K562 (cell line): ENCODE measurements around the gene MYOZ1. TPM values are rescaled to one million over a fixed set of nuclear protein-coding genes. Genes with fewer than 3 reads are reported as not detected.

Experiments used
- E4F1 ChIP-seq: fragments of 250-450 bp; sonication (Bioruptor Pico); IDR thresholded peaks from 2 replicates; pipeline ENCODE4 v1.5.0; 2021; ENCODE audit warnings: mild to moderate bottlenecking, borderline replicate concordance
- HMGN3 ChIP-seq: IDR thresholded peaks from 2 replicates; pipeline ENCODE4 v1.6.1; 2011; ENCODE audit warnings: borderline replicate concordance, low read depth, mild to moderate bottlenecking, mixed read lengths, low read length; ENCODE audit not compliant: insufficient read length; ENCODE audit errors: extremely low read depth
- MAFF ChIP-seq: IDR thresholded peaks from 2 replicates; pipeline ENCODE4 v1.6.1; 2012; ENCODE audit warnings: low read length, improper control_type of control experiment
- MAX ChIP-seq: sonication (generic); formaldehyde crosslinking; IDR thresholded peaks from 2 replicates; pipeline ENCODE4 v1.9.0; 2022; ENCODE audit warnings: mild to moderate bottlenecking, missing genetic modification reagents
- PRPF4 ChIP-seq: fragments of 200-400 bp; formaldehyde crosslinking; IDR thresholded peaks from one replicate; pipeline ENCODE4 v1.6.1; 2017; ENCODE audit warnings: low read length, low read depth, mild to moderate bottlenecking; ENCODE audit not compliant: insufficient read depth, poor library complexity, severe bottlenecking
- RBM34 ChIP-seq: fragments of 200-400 bp; formaldehyde crosslinking; IDR thresholded peaks from 2 replicates; pipeline ENCODE4 v1.6.1; 2018; ENCODE audit warnings: low read length, borderline replicate concordance; ENCODE audit not compliant: insufficient read depth
- TCF7L2 ChIP-seq: fragments of 150-350 bp; IDR thresholded peaks from 2 replicates; pipeline ENCODE4 v1.6.1; 2016; ENCODE audit warnings: low read depth, mild to moderate bottlenecking, low read length, moderate library complexity
- ZFP30 ChIP-seq: fragments of 250-450 bp; sonication (Bioruptor Pico); IDR thresholded peaks from 2 replicates; pipeline ENCODE4 v1.8.0; 2022; ENCODE audit warnings: moderate library complexity, mild to moderate bottlenecking, inconsistent platforms, borderline replicate concordance
- ZNF584 ChIP-seq: fragments of 200-800 bp; sonication (Bioruptor generic); IDR thresholded peaks from 2 replicates; pipeline ENCODE4 v1.6.1; 2016; ENCODE audit warnings: low read depth, mild to moderate bottlenecking, missing genetic modification characterization, missing compliant biosample characterization
- polyA plus RNA-seq, 8 experiments: library from polyadenylated mRNA; depleted of rRNA in 4 of 8; stranded (reverse) in 5 of 8; unstranded in 3 of 8; fragments of >200 nt; fragmentation: Nextera tagmentation in 2 of 8; fragmentation: Illumina TruSeq in 1 of 8; extraction: Ambion mirVana in 2 of 8; extraction: Trizol in 1 of 8; gene quantifications; 2 replicates each; pipeline versions ENCODE4 v1.2.1 to v1.2.3, GENCODE V29; 2011 to 2014; ENCODE audit warnings: inconsistent platforms in 1 of 8, missing spikeins in 1 of 8
- total RNA-seq, 7 experiments: library from RNA; depleted of rRNA in 6 of 7; stranded (reverse); fragments of >200 nt in 6 of 7; fragmentation: Illumina TruSeq in 2 of 7; extraction: Trizol in 2 of 7; gene quantifications; 2 replicates each; pipeline versions ENCODE4 v1.2.1 to v1.2.3, GENCODE V29; 2011 to 2021; ENCODE audit warnings: low replicate concordance in 1 of 7
- TF ChIP-seq, protein P1 (sequence below): sonication (generic); formaldehyde crosslinking; IDR thresholded peaks from 2 replicates; pipeline ENCODE4 v1.8.1; 2022; ENCODE audit warnings: missing genetic modification reagents
- TF ChIP-seq, protein P2 (sequence below): sonication (generic); formaldehyde crosslinking; IDR thresholded peaks from 2 replicates; pipeline ENCODE4 v1.8.1; 2022; ENCODE audit warnings: missing genetic modification reagents
- TF ChIP-seq, protein P3 (sequence below): sonication (generic); formaldehyde crosslinking; IDR thresholded peaks from 2 replicates; pipeline ENCODE4 v1.8.0; 2022; ENCODE audit warnings: mild to moderate bottlenecking, missing genetic modification reagents
- TF ChIP-seq, protein P4 (sequence below), 2 experiments: fragments of 450-650 bp; IDR thresholded peaks; 2 replicates each; pipeline ENCODE4 v1.6.1; 2018; ENCODE audit warnings: mild to moderate bottlenecking in 2 of 2, low read depth in 1 of 2; ENCODE audit not compliant: partially characterized antibody in 2 of 2

Gene MYOZ1
- total and polyA plus RNA-seq, 9 of the 15 experiments (the other 6 are each of a cell fraction or from before 2014, with no cell fraction given): 0.03 to 0.18 (median 0.07) TPM; not detected in 5

- TF ChIP-seq RBM34: no peak
- TF ChIP-seq MAFF: peak; percentile 72; the same call in 1 of the 2 replicates
- TF ChIP-seq, protein P1, sequence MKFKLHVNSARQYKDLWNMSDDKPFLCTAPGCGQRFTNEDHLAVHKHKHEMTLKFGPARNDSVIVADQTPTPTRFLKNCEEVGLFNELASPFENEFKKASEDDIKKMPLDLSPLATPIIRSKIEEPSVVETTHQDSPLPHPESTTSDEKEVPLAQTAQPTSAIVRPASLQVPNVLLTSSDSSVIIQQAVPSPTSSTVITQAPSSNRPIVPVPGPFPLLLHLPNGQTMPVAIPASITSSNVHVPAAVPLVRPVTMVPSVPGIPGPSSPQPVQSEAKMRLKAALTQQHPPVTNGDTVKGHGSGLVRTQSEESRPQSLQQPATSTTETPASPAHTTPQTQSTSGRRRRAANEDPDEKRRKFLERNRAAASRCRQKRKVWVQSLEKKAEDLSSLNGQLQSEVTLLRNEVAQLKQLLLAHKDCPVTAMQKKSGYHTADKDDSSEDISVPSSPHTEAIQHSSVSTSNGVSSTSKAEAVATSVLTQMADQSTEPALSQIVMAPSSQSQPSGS (CRISPR knock-in tag): no peak
- peak; percentile 69; the same call in 1 of the 2 replicates for TF ChIP-seq E4F1 (CRISPR knock-in tag)
- TF ChIP-seq HMGN3: peak; percentile 50
- peak; percentile 66 for TF ChIP-seq TCF7L2
- TF ChIP-seq ZFP30 (CRISPR knock-in tag): no peak
- TF ChIP-seq, protein P2, sequence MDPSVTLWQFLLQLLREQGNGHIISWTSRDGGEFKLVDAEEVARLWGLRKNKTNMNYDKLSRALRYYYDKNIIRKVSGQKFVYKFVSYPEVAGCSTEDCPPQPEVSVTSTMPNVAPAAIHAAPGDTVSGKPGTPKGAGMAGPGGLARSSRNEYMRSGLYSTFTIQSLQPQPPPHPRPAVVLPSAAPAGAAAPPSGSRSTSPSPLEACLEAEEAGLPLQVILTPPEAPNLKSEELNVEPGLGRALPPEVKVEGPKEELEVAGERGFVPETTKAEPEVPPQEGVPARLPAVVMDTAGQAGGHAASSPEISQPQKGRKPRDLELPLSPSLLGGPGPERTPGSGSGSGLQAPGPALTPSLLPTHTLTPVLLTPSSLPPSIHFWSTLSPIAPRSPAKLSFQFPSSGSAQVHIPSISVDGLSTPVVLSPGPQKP (CRISPR knock-in tag): no peak
- no peak for TF ChIP-seq PRPF4
- TF ChIP-seq, protein P3, sequence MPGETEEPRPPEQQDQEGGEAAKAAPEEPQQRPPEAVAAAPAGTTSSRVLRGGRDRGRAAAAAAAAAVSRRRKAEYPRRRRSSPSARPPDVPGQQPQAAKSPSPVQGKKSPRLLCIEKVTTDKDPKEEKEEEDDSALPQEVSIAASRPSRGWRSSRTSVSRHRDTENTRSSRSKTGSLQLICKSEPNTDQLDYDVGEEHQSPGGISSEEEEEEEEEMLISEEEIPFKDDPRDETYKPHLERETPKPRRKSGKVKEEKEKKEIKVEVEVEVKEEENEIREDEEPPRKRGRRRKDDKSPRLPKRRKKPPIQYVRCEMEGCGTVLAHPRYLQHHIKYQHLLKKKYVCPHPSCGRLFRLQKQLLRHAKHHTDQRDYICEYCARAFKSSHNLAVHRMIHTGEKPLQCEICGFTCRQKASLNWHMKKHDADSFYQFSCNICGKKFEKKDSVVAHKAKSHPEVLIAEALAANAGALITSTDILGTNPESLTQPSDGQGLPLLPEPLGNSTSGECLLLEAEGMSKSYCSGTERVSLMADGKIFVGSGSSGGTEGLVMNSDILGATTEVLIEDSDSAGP: no peak
- TF ChIP-seq, protein P4, sequence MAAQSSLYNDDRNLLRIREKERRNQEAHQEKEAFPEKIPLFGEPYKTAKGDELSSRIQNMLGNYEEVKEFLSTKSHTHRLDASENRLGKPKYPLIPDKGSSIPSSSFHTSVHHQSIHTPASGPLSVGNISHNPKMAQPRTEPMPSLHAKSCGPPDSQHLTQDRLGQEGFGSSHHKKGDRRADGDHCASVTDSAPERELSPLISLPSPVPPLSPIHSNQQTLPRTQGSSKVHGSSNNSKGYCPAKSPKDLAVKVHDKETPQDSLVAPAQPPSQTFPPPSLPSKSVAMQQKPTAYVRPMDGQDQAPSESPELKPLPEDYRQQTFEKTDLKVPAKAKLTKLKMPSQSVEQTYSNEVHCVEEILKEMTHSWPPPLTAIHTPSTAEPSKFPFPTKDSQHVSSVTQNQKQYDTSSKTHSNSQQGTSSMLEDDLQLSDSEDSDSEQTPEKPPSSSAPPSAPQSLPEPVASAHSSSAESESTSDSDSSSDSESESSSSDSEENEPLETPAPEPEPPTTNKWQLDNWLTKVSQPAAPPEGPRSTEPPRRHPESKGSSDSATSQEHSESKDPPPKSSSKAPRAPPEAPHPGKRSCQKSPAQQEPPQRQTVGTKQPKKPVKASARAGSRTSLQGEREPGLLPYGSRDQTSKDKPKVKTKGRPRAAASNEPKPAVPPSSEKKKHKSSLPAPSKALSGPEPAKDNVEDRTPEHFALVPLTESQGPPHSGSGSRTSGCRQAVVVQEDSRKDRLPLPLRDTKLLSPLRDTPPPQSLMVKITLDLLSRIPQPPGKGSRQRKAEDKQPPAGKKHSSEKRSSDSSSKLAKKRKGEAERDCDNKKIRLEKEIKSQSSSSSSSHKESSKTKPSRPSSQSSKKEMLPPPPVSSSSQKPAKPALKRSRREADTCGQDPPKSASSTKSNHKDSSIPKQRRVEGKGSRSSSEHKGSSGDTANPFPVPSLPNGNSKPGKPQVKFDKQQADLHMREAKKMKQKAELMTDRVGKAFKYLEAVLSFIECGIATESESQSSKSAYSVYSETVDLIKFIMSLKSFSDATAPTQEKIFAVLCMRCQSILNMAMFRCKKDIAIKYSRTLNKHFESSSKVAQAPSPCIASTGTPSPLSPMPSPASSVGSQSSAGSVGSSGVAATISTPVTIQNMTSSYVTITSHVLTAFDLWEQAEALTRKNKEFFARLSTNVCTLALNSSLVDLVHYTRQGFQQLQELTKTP (IDR thresholded peaks at IDR 0.05; ENCODE audit: low read depth in 1 of 2, partially characterized antibody in 2 of 2): peak in 1 of 2 experiments; percentile 72
- no peak for TF ChIP-seq ZNF584 (CRISPR knock-in tag)
- peak; percentile 16; the same call in 1 of the 2 replicates for TF ChIP-seq MAX (CRISPR knock-in tag)
These were observed 15.2 kb downstream of the MYOZ1 start (continued) for GRCh38 chr10:73625884-73626752.
